ENCODE data around the gene ATP1A2. TPM values are rescaled to one million over a fixed set of nuclear protein-coding genes. Genes with fewer than 3 reads are reported as not detected.

ATP1A2 gene
- total RNA-seq, 2 experiments from 2014 or later: not detected

GRCh38 chr1:160179336-160179735 lies 63.8 kb downstream of the ATP1A2 start:
- intact Hi-C loops (cut with DNase I, micrococcal nuclease): no loop called here
- DNase-seq (no peak), ATAC-seq (no peak)
- Mint-ChIP-seq H3K36me3 (ENCODE audit: low read depth) (no peaks in the 10 kb centered on the region), H3K27ac (no peak overlapping the region), H3K4me3 (no peak overlapping the region), H3K9me3 (ENCODE audit: low read depth) (no peaks in the 10 kb centered on the region), H3K4me1 (no peaks in the 10 kb centered on the region), H3K27me3 (peaks cover 17% of the 10 kb centered on the region)
- POLR2A ChIA-PET: interaction anchor here (0.6 kb wide), 1 partner anchor 163 kb away, joined by 3 read pairs; no protein-coding TSS in a partner anchor
- CTCF ChIA-PET: interaction anchor here (1.1 kb wide), 1 partner anchor 94 kb away, joined by 4 read pairs; no protein-coding TSS in a partner anchor

GRCh38 chr1:160186246-160186645 lies 70.7 kb downstream of the ATP1A2 start:
- intact Hi-C loops (cut with DNase I, micrococcal nuclease): no loop called here
- Mint-ChIP-seq H3K27ac (no peak overlapping the region), H3K36me3 (ENCODE audit: low read depth) (no peaks in the 10 kb centered on the region), H3K27me3 (peaks cover 10% of the 10 kb centered on the region), H3K9me3 (ENCODE audit: low read depth) (no peaks in the 10 kb centered on the region), H3K4me1 (no peaks in the 10 kb centered on the region), H3K4me3 (no peak overlapping the region)
- ATAC-seq (no peak), DNase-seq (no peak)
- ChIA-PET CTCF (interaction anchor here (0.7 kb wide), 1 partner anchor 125 kb away, joined by 3 read pairs; no protein-coding TSS in a partner anchor), POLR2A (no interaction called here)

- no peak for DNase-seq
- Mint-ChIP-seq H3K9me3 (ENCODE audit: low read depth) (no peaks in the 10 kb centered on the region), H3K27ac (no peak overlapping the region), H3K4me3 (no peak overlapping the region), H3K4me1 (no peaks in the 10 kb centered on the region), H3K27me3 (peaks cover 8% of the 10 kb centered on the region), H3K36me3 (ENCODE audit: low read depth) (no peaks in the 10 kb centered on the region)
- ChIA-PET CTCF (interaction anchor here (0.7 kb wide), 1 partner anchor 124 kb away, joined by 3 read pairs; no protein-coding TSS in a partner anchor), POLR2A (no interaction called here)
- intact Hi-C loops (cut with DNase I, micrococcal nuclease): no loop called here
- no peak for ATAC-seq
Observed at GRCh38 chr1:160186729-160187128, 71.2 kb downstream of the ATP1A2 start.

- Mint-ChIP-seq H3K4me1 (no peaks in the 10 kb centered on the region), H3K36me3 (ENCODE audit: low read depth) (no peaks in the 10 kb centered on the region), H3K4me3 (no peak overlapping the region), H3K9me3 (ENCODE audit: low read depth) (no peaks in the 10 kb centered on the region), H3K27ac (no peak overlapping the region), H3K27me3 (peaks cover 4% of the 10 kb centered on the region)
- DNase-seq (no peak), ATAC-seq (no peak)
- ChIA-PET POLR2A (no interaction called here), CTCF (interaction anchor here (1.2 kb wide), 1 partner anchor 108 kb away, joined by 4 read pairs; no protein-coding TSS in a partner anchor)
- intact Hi-C loops (cut with DNase I, micrococcal nuclease): no loop called here
Observed at GRCh38 chr1:160187407-160187806, 71.8 kb downstream of the ATP1A2 start.

- Mint-ChIP-seq H3K9me3 (ENCODE audit: low read depth) (no peaks in the 10 kb centered on the region), H3K27me3 (peaks cover 2% of the 10 kb centered on the region), H3K4me3 (no peak overlapping the region), H3K4me1 (no peaks in the 10 kb centered on the region), H3K27ac (no peak overlapping the region), H3K36me3 (ENCODE audit: low read depth) (no peaks in the 10 kb centered on the region)
- DNase-seq (no peak), ATAC-seq (no peak)
- CTCF ChIA-PET: interaction anchor here (1.2 kb wide), 1 partner anchor 109 kb away, joined by 4 read pairs; no protein-coding TSS in a partner anchor
- POLR2A ChIA-PET: interaction anchor here (0.5 kb wide), 1 partner anchor 735 kb away, joined by 5 read pairs; no protein-coding TSS in a partner anchor
- intact Hi-C loops (cut with DNase I, micrococcal nuclease): no loop called here
Observed at GRCh38 chr1:160188341-160188740, 72.8 kb downstream of the ATP1A2 start.

DNA sequence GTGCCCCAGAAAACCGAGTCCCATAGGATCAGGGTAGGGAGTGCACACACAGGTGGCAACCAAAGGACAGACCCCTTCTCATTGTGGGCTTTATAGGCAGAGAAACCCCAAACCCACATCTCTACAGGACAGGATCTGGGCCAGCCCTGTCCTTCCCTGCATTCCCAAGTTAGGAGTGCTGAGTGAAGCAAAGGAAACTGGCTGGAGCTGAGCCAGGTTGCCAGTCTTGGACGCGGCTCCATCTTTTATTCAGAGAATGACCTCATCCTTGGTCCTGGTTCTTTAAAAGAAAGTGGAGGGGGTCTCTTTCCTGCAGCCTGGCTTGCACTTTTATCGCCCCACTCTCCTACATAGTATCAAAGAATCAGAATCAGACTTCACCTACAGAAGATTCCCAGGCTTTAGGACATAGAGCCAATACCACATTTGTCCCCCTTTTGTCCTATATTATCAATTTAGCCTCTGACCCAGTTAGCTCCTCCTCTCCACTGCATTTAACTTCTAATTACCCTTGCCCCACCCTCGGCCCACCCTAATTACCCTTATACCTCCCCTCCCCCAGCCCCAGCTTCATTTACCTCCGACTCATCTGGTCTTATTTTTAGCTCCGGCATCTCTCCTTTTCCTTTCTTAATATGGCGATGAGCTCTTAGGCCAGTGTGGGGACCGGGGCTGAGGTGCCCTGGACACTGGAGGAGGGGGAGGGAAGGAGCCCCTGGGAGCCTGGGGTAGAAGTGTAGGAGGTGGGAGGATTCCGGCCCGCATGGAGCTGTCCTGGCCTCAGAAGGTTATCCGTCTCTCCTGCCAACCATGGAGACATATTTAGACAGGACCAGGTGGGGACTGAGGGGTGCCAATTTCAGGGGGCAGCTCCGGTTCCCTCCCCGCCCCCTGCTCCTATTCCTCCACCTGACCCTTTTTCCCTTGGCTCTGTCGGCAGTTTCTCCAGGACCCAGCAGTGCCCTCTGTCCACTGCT lies 74.4 kb downstream of the ATP1A2 start, which contains the start of gene CASQ1:
Gene CASQ1 (plus strand): TSS at position 927 of the 977 bp plus-strand sequence. CDS start 177 bp downstream, outside the sequence.
- Mint-ChIP-seq H3K4me3 (no peak within 1 kb of the TSS), H3K9me3 (ENCODE audit: low read depth) (no peaks in the 10 kb centered on the region), H3K27me3 (no peaks in the 10 kb centered on the region), H3K27ac (no peak within 1 kb of the TSS), H3K36me3 (ENCODE audit: low read depth) (no peaks in the 10 kb centered on the region), H3K4me1 (no peaks in the 10 kb centered on the region)
- ChIA-PET CTCF (interaction anchor here (0.9 to 3.4 kb wide), 8 partner anchors 12 to 187 kb away, joined by 4 to 44 read pairs (median 5); no protein-coding TSS in a partner anchor), POLR2A (interaction anchor here (0.6 kb wide), 1 partner anchor 85 kb away, joined by 3 read pairs; no protein-coding TSS in a partner anchor)
- no peak for ATAC-seq
- no peak for DNase-seq
- intact Hi-C loops (cut with DNase I, micrococcal nuclease): loop anchor here in 1 of 2 experiments (5.0 kb wide), 1 partner anchor 417 kb away; no protein-coding TSS in a partner anchor

DNA sequence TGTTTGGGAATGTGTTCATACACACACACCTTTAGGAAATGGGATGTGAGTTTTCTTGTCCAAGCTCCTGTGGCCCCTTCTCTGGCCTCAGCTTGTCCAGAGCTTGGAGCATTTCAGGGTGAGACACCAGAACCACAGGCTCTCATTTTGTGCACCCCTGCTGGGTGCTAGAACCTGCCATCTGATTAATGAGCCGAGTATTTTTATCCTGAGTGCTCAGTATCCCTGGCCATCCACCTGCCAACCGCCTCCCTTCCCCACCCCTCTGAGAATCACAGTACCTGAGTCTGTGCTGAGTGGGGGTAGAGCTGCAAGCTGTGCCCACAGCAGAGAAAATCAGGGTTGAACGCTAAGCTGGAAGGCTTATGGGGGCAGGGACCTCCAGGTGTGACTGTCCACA lies 76.2 kb downstream of the ATP1A2 start:
- no peak for DNase-seq
- H3K36me3 Mint-ChIP-seq (ENCODE audit: low read depth): no peaks in the 10 kb centered on the region
- ATAC-seq: no peak
- H3K9me3 Mint-ChIP-seq (ENCODE audit: low read depth): no peaks in the 10 kb centered on the region
- H3K4me1 Mint-ChIP-seq: no peaks in the 10 kb centered on the region
- H3K27ac Mint-ChIP-seq: no peak overlapping the region
- ChIA-PET POLR2A (no interaction called here), CTCF (interaction anchor here (0.6 to 3.4 kb wide), 15 partner anchors 8 to 225 kb away, joined by 3 to 44 read pairs (median 4); no protein-coding TSS in a partner anchor)
- H3K27me3 Mint-ChIP-seq: no peaks in the 10 kb centered on the region
- intact Hi-C loops (cut with DNase I, micrococcal nuclease): loop anchor here (2.0 to 5.0 kb wide), 2 partner anchors 91 to 416 kb away; no protein-coding TSS in a partner anchor
- no peak overlapping the region for H3K4me3 Mint-ChIP-seq

- ATAC-seq: no peak
- Mint-ChIP-seq H3K27ac (no peak overlapping the region), H3K9me3 (ENCODE audit: low read depth) (no peaks in the 10 kb centered on the region), H3K36me3 (ENCODE audit: low read depth) (no peaks in the 10 kb centered on the region), H3K4me1 (no peaks in the 10 kb centered on the region), H3K27me3 (no peaks in the 10 kb centered on the region), H3K4me3 (no peak overlapping the region)
- POLR2A ChIA-PET: no interaction called here
- DNase-seq: no peak
- intact Hi-C loops (cut with DNase I, micrococcal nuclease): loop anchor here (2.0 to 5.0 kb wide), 2 partner anchors 91 to 415 kb away; no protein-coding TSS in a partner anchor
- CTCF ChIA-PET: interaction anchor here (0.8 to 3.4 kb wide), 12 partner anchors 9 to 224 kb away, joined by 3 to 44 read pairs (median 4); partner anchors contain the start of gene PEX19
Observed at GRCh38 chr1:160192234-160192633, 76.7 kb downstream of the ATP1A2 start.

Other genes starting within 250 kb of the ATP1A2 start
- gene CFAP45, start 215.6 kb upstream of the ATP1A2 start, total RNA-seq: 1 to 10 TPM in 1 of 2 experiments, under 1 TPM in 1; 0.98 to 1.1 TPM
- gene TAGLN2, start 190.3 kb upstream of the ATP1A2 start, total RNA-seq: 100 to 1,000 TPM; 410 to 495 TPM
- under 1 TPM in 1 of 2 experiments, not detected in 1; 0.07 TPM for gene IGSF9, start 170.1 kb upstream of the ATP1A2 start, total RNA-seq
- gene SLAMF9, start 161.5 kb upstream of the ATP1A2 start, total RNA-seq: not detected
- 1 to 10 TPM; 4.3 to 4.7 TPM for gene PIGM, start 83.8 kb upstream of the ATP1A2 start, total RNA-seq
- under 1 TPM; 0.11 TPM for gene KCNJ10, start 45.6 kb upstream of the ATP1A2 start, total RNA-seq
- under 1 TPM; 0.04 to 0.05 TPM for gene KCNJ9, start 34.2 kb upstream of the ATP1A2 start, total RNA-seq
- 10 to 100 TPM; 29.2 to 33.8 TPM for gene IGSF8, start 17.1 kb upstream of the ATP1A2 start, total RNA-seq
- not detected for gene ATP1A4, start 35.8 kb downstream of the ATP1A2 start, total RNA-seq
- gene CASQ1, start 74.8 kb downstream of the ATP1A2 start, total RNA-seq: not detected
- 10 to 100 TPM; 42.5 to 63.4 TPM for gene PEA15, start 89.6 kb downstream of the ATP1A2 start, total RNA-seq
- gene DCAF8, start 146.8 kb downstream of the ATP1A2 start, total RNA-seq: 100 to 1,000 TPM; 116 to 135 TPM
- 10 to 100 TPM; 49.2 to 55.8 TPM for gene PEX19, start 169.4 kb downstream of the ATP1A2 start, total RNA-seq
- gene COPA, start 227.5 kb downstream of the ATP1A2 start, total RNA-seq: 100 to 1,000 TPM; 125 to 148 TPM
- 10 to 100 TPM; 47.0 to 51.5 TPM for gene NCSTN, start 227.6 kb downstream of the ATP1A2 start, total RNA-seq

Data from activated CD4-positive, alpha-beta T cell treated with anti-CD3 and anti-CD28 coated beads for 36 hours (primary cell).